Testis (tissue), 3 donors: Measurements from ENCODE around the gene LDLRAD4. TPM values are rescaled to one million over a fixed set of nuclear protein-coding genes. Genes with fewer than 3 reads are reported as not detected.

ENCODE experiments used
- DNase-seq: peaks from one replicate; pipeline ENCODE4 v3.0.0-alpha.2; 2019
- H3K27ac ChIP-seq, 2 donors: fragments of 200-600 bp; sonication (generic); one replicate each; pipeline ENCODE4 v1.5.1; 2019
- H3K27me3 ChIP-seq: fragments of 200-600 bp; sonication (generic); one replicate; pipeline ENCODE4 v1.5.1; 2019
- H3K36me3 ChIP-seq: fragments of 200-600 bp; sonication (generic); one replicate; pipeline ENCODE4 v1.5.1; 2017; ENCODE audit warnings: low read depth; ENCODE audit errors: missing control alignments
- H3K4me1 ChIP-seq: fragments of 200-600 bp; sonication (generic); one replicate; pipeline ENCODE4 v1.5.1; 2019
- H3K4me3 ChIP-seq, 2 donors: fragments of 200-600 bp; sonication (generic); one replicate each; pipeline ENCODE4 v1.5.1; 2017 to 2019
- H3K9me3 ChIP-seq: fragments of 200-600 bp; sonication (generic); one replicate; pipeline ENCODE4 v1.5.1; 2017
- POLR2A ChIP-seq: fragments of 450-650 bp; IDR thresholded peaks from one replicate; pipeline ENCODE4 v1.6.1; 2017; ENCODE audit warnings: antibody characterized with exemption, mild to moderate bottlenecking, moderate library complexity
- WGBS, 2 donors: methylation state at CpG; one replicate each; pipeline ENCODE4 v1.1.5; 2018; 5-methylcytosine and 5-hydroxymethylcytosine counted together
- intact Hi-C: fragments of 100-400 bp; cut with DNase I; formaldehyde crosslinking; loops from one replicate; pipeline ENCODE4 v1.15.1; 2023; ENCODE audit warnings: low total_unique reads
- polyA plus RNA-seq: library from polyadenylated mRNA; stranded (reverse); fragments of 350-450 nt; fragmentation: Illumina TruSeq; extraction: RNeasy Lipid Tissue Mini Kit (QIAGEN cat#74804); gene quantifications from one replicate; pipeline ENCODE4 v1.2.3, GENCODE V29; 2014; ENCODE audit warnings: low read depth, low replicate concordance; ENCODE audit not compliant: insufficient read depth
- total RNA-seq, 2 donors: library from RNA; depleted of rRNA; stranded (reverse); fragments of >200 nt; gene quantifications; one replicate each; pipeline ENCODE4 v1.2.3, GENCODE V29; 2016
- TF ChIP-seq, protein P1 (sequence below), 3 experiments: fragments of 450-650 bp in 2 of 3; fragments of 200-600 bp in 1 of 3; sonication (generic) in 1 of 3; IDR thresholded peaks; one replicate each; pipeline ENCODE4 v1.5.1; 2016 to 2019; ENCODE audit warnings: antibody characterized with exemption in 3 of 3, mild to moderate bottlenecking in 2 of 3, moderate library complexity in 1 of 3

LDLRAD4 gene
- total and polyA plus RNA-seq, 3 donors from 2014 or later = 22.0 to 42.2 (median 25.9) TPM

DNA sequence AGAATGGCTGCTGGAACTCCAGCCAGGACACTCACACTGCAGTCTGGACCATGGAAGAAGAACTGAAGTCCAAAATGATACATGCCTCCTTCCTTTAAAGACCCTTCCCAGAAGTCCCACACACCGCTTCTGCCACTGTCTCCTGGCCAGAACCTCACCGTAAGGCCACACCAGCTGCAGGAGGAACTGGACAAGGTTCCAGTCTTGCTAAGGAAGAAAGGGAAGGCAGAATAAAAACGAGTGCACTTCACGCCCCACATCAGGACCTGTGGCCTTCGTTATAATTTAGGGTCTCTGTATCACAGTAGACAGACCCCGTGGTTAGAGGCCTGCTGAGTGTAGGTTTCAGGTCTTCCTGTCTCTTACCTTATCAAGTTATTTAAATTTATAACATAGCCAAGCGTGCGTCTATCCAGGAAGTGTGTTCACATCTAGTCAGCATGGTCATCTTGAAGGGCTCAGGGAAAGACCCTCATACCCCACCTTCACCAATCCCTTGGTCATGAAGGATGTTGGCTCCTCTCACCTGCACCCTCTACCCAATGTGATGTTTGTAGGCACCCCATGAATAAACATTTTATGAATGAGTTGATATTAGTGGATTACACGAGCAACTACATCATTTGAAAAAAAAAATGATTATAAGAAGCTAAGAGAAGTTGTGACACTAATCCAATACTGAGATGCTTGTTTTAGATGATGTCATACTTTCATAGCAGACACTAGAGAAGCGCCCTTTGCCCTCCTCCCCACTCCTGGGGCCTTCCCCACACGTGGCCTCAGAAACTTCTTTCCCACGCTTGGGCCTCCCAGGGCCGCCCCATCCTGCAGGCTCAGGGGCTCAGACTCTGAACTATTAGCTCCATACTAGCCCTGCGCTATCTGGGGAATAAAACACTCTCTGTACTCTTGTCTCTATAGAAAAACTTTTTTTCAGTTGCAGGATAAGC is 350.2 kb downstream of the LDLRAD4 start:
- Histone ChIP-seq H3K9me3 (no peaks in the 10 kb centered on the region), H3K36me3 (no peaks in the 10 kb centered on the region), H3K27ac (no peak overlapping the region), H3K4me3 (no peak overlapping the region), H3K27me3 (no peaks in the 10 kb centered on the region), H3K4me1 (no peaks in the 10 kb centered on the region)
- 75 to 85% methylated on average over 14 of the region's 14 CpGs for WGBS, 2 donors
- intact Hi-C loops = no loop called here
- no peak for TF ChIP-seq POLR2A
- TF ChIP-seq, protein P1, sequence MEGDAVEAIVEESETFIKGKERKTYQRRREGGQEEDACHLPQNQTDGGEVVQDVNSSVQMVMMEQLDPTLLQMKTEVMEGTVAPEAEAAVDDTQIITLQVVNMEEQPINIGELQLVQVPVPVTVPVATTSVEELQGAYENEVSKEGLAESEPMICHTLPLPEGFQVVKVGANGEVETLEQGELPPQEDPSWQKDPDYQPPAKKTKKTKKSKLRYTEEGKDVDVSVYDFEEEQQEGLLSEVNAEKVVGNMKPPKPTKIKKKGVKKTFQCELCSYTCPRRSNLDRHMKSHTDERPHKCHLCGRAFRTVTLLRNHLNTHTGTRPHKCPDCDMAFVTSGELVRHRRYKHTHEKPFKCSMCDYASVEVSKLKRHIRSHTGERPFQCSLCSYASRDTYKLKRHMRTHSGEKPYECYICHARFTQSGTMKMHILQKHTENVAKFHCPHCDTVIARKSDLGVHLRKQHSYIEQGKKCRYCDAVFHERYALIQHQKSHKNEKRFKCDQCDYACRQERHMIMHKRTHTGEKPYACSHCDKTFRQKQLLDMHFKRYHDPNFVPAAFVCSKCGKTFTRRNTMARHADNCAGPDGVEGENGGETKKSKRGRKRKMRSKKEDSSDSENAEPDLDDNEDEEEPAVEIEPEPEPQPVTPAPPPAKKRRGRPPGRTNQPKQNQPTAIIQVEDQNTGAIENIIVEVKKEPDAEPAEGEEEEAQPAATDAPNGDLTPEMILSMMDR (IDR thresholded peaks at IDR 0.05) = no peak
- no peak for DNase-seq

DNA sequence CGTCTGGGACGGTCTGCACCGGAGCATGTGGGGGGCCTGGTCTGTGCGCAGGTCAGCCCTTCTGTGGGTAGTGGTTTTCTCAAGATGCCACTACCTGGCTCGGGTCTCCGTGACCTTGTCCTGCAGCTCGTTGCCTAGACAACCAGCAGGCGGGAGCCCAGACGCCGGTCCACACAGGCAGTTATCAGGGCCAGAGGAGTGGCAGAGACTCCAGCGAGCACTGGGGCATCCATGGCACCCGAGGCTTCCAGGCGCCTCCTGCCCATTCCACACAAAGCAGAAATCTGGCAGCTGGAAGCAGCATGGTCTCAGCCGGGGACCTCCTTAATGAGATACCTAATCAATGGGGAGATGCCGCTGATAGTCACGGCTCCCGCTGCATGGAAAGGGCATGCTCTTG is 351.7 kb downstream of the LDLRAD4 start:
- WGBS, 2 donors = 72 to 83% methylated on average over 11 to 17 of the region's 17 CpGs

DNA sequence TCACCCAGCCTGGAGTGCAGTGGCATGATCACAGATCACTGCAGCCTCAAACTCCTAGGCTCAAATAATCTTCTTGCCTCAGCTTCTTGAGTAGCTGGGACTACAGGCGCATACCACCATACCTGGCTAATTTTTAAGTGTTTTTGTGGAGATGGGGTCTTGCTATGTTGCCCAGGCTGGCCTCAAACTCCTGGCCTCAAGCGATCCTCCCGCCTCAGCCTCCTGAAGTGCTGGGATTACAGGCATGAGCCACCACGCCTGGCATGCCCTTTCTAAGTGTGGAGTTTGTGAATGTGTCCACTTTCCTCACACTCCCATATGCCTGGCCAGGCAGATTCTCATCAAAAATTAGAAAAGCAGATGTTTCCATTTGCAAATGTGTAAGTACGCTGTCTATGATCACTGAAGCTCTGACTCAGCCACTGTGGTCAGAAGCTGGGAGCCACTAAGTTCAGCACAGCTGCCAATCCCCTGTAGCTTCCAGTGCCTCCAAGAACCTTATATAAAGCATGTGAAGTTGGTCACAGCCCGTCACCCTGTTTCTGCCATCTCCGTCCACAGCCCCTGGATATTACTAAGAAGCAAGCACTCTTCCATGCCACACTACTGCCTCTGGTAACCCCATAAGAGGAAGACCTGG is 352.4 kb downstream of the LDLRAD4 start:
- Histone ChIP-seq H3K4me3 (no peak overlapping the region), H3K36me3 (no peaks in the 10 kb centered on the region), H3K27ac (no peak overlapping the region), H3K27me3 (no peaks in the 10 kb centered on the region), H3K4me1 (no peaks in the 10 kb centered on the region), H3K9me3 (no peaks in the 10 kb centered on the region)
- WGBS, 2 donors = 90 to 94% methylated on average over 6 to 7 of the region's 7 CpGs
- TF ChIP-seq, protein P1 (IDR thresholded peaks at IDR 0.05) = no peak
- TF ChIP-seq POLR2A = no peak
- DNase-seq = no peak
- intact Hi-C loops = no loop called here

More for the DNA sequence above, 351.7 kb downstream of the LDLRAD4 start:
- Histone ChIP-seq H3K36me3 (no peaks in the 10 kb centered on the region), H3K27me3 (no peaks in the 10 kb centered on the region), H3K4me1 (no peaks in the 10 kb centered on the region), H3K27ac (no peak overlapping the region), H3K4me3 (no peak overlapping the region), H3K9me3 (no peaks in the 10 kb centered on the region)
- TF ChIP-seq POLR2A = no peak
- TF ChIP-seq, protein P1 (IDR thresholded peaks at IDR 0.05) = no peak
- DNase-seq = no peak
- intact Hi-C loops = no loop called here

DNA sequence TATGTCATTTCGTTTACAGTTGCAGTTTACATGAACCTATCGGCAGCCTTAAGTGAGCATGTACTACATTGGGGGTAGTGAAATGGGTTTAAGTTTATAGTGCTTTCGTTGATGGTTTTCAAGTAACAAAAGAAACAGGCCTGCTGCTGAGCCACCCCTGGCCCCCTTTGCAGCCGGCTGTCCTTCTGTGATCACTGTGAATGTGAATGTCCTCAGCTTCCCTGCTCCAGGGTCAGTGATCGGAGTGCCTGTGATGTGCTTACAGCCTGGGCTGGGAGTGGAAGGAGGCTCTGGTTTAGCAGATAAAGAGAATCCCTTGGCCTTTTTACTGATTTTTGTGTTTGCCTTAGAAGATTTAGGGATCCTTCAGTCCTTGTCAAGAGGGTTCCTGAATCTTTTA is 353.6 kb downstream of the LDLRAD4 start:
- intact Hi-C loops = no loop called here

More for the DNA sequence above, 353.6 kb downstream of the LDLRAD4 start:
- Histone ChIP-seq H3K4me3 (no peak overlapping the region), H3K27me3 (no peaks in the 10 kb centered on the region), H3K9me3 (no peaks in the 10 kb centered on the region), H3K36me3 (no peaks in the 10 kb centered on the region), H3K4me1 (no peaks in the 10 kb centered on the region), H3K27ac (no peak overlapping the region)
- TF ChIP-seq, protein P1 (IDR thresholded peaks at IDR 0.05) = no peak
- TF ChIP-seq POLR2A = no peak
- no peak for DNase-seq
- 90 to 95% methylated on average over 5 of the region's 5 CpGs for WGBS, 2 donors
